Measurements from ENCODE around the gene SLC9A8.

SLC9A8 gene

DNA sequence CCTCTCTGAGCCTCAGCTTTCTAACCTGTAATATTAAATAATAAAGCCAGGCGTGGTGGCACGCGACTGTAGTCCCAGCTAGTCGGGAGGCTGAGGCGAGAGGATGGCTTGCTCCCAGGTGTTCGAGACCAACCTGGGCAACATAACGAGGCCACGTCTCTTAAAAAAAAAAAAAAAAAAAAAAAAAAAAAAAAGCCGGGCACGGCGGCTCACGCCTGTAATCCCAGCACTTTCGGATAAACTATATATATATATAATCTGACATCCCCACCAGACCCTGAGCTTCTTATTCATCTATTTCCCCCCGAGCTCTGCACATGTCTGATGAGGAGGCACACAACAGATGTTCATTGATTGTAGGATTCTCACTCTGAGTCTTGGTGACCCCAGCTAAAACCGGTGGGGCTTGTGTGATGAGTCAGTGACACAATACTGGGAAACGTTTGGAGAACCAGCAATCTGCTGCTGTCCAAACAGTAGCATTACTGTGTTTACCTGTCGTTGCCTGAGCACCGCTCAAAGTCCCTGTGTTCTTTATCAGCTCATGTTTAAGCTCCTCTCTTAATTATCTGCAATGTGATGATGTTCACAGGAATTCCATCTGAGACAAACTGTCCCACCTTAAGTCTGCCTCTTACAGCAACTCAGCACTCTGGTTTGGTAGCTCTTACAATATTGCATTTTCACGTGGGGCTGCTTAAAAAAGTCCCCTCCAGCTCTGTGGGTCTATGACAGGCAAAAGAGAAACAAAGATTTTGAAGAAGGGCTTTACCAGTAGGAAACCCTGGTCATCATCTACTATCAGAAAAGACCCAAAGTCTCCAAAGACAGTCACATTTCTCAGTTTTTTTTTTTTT lies 103.7 kb downstream of the SLC9A8 start:
- H3K27me3 ChIP-seq (ENCODE audit: insufficient read depth, low read depth), result no peaks in the 10 kb centered on the region
- H3K4me2 ChIP-seq, result peak overlapping the region; percentile 97
- peak overlapping the region; percentile 90 for H2AFZ ChIP-seq (ENCODE audit: low read depth)
- H3K4me1 ChIP-seq (ENCODE audit: low read depth, poor library complexity, severe bottlenecking), result peaks cover 31% of the 10 kb centered on the region
- H3K79me2 ChIP-seq (ENCODE audit: insufficient read depth, low read depth), result peaks cover 41% of the 10 kb centered on the region
- no peak overlapping the region for H3K4me3 ChIP-seq (IDR thresholded peaks at IDR 0.05; ENCODE audit: insufficient read depth, low read depth, low read length)
- H4K20me1 ChIP-seq (ENCODE audit: insufficient read depth), result no peaks in the 10 kb centered on the region; the same call in 1 of the 2 replicates
- peak overlapping the region; percentile 96 for H3K27ac ChIP-seq
- peak overlapping the region; percentile 92 for H3K9ac ChIP-seq
- TF ChIP-seq, protein P1, sequence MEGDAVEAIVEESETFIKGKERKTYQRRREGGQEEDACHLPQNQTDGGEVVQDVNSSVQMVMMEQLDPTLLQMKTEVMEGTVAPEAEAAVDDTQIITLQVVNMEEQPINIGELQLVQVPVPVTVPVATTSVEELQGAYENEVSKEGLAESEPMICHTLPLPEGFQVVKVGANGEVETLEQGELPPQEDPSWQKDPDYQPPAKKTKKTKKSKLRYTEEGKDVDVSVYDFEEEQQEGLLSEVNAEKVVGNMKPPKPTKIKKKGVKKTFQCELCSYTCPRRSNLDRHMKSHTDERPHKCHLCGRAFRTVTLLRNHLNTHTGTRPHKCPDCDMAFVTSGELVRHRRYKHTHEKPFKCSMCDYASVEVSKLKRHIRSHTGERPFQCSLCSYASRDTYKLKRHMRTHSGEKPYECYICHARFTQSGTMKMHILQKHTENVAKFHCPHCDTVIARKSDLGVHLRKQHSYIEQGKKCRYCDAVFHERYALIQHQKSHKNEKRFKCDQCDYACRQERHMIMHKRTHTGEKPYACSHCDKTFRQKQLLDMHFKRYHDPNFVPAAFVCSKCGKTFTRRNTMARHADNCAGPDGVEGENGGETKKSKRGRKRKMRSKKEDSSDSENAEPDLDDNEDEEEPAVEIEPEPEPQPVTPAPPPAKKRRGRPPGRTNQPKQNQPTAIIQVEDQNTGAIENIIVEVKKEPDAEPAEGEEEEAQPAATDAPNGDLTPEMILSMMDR (conservative IDR thresholded peaks at IDR 0.05; ENCODE audit: low read depth, low read length), result no peak
- H3K36me3 ChIP-seq (ENCODE audit: insufficient read depth), result no peaks in the 10 kb centered on the region

DNA sequence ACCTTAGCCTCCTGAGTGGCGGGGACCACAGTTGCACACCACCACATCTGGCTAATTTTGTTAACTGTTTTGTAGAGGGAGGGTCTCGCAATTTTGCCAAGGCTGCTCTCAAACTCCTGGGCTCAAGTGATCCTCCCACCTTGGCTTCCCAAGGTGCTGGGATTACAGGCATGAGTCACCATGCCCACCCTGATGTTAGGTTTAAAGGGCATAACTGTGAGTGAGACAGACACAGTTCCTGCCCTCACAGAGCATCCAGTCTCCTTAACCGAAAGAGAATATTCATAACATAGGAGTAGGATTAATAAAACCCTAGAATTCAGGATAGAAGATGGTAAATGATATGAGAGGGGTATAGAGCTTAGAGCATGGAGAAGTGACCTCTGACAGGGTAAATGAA lies 105.8 kb downstream of the SLC9A8 start:
- H3K79me2 ChIP-seq (ENCODE audit: insufficient read depth, low read depth), result peaks cover 20% of the 10 kb centered on the region
- H3K27me3 ChIP-seq (ENCODE audit: insufficient read depth, low read depth), result no peaks in the 10 kb centered on the region
- H2AFZ ChIP-seq (ENCODE audit: low read depth), result no peak overlapping the region
- no peak overlapping the region for H3K4me2 ChIP-seq
- TF ChIP-seq, protein P1 (conservative IDR thresholded peaks at IDR 0.05; ENCODE audit: low read depth, low read length), result no peak
- H3K9ac ChIP-seq, result no peak overlapping the region
- no peaks in the 10 kb centered on the region for H4K20me1 ChIP-seq (ENCODE audit: insufficient read depth)
- no peak overlapping the region for H3K27ac ChIP-seq
- no peaks in the 10 kb centered on the region for H3K36me3 ChIP-seq (ENCODE audit: insufficient read depth)
- H3K4me3 ChIP-seq (IDR thresholded peaks at IDR 0.05; ENCODE audit: insufficient read depth, low read depth, low read length), result no peak overlapping the region
- peaks cover 27% of the 10 kb centered on the region for H3K4me1 ChIP-seq (ENCODE audit: low read depth, poor library complexity, severe bottlenecking)

DNA sequence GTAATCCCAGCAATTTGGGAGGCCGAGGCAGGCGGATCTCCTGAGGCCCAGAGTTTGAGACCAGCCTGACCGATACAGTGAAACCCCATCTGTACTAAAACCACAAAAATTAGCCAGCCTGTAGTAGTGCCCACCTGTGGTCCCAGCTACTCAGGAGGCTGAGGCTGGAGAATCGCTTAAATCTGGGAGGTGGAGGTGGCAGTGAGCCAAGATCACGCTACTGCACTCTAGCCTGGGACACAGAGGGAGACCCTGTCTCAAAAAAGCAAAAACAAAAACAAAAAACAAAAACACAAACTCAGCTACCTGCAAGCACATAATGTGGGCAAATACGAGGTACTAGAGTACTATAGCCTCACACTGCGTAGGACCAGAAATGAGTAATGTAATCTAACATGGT lies 106.4 kb downstream of the SLC9A8 start:
- H3K79me2 ChIP-seq (ENCODE audit: insufficient read depth, low read depth), result peaks cover 15% of the 10 kb centered on the region
- TF ChIP-seq, protein P1 (conservative IDR thresholded peaks at IDR 0.05; ENCODE audit: low read depth, low read length), result no peak
- no peak overlapping the region for H3K4me2 ChIP-seq
- no peaks in the 10 kb centered on the region for H4K20me1 ChIP-seq (ENCODE audit: insufficient read depth)
- H3K4me1 ChIP-seq (ENCODE audit: low read depth, poor library complexity, severe bottlenecking), result peaks cover 22% of the 10 kb centered on the region
- no peak overlapping the region for H3K4me3 ChIP-seq (IDR thresholded peaks at IDR 0.05; ENCODE audit: insufficient read depth, low read depth, low read length)
- no peaks in the 10 kb centered on the region for H3K27me3 ChIP-seq (ENCODE audit: insufficient read depth, low read depth)
- H2AFZ ChIP-seq (ENCODE audit: low read depth), result no peak overlapping the region
- H3K27ac ChIP-seq, result no peak overlapping the region
- H3K9ac ChIP-seq, result no peak overlapping the region
- H3K36me3 ChIP-seq (ENCODE audit: insufficient read depth), result no peaks in the 10 kb centered on the region

DNA sequence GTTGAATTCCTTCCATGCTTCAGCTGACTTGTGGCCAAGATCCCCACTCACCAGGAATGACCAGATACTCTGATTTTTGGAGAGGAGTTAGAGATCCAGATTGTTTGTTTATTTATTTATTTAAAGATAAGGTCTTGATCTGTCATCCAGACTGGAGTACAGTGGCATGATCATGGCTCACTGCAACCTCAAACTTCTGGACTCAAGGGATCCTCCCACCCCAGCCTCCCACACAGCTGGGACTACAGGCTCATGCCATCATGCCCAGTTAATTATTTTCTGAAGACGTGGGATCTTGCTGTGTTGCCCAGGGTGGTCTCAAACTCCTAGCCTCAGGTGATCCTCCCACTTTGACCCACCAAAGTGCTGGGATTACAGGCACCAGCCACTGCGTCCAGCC lies 106.8 kb downstream of the SLC9A8 start:
- H2AFZ ChIP-seq (ENCODE audit: low read depth), result no peak overlapping the region
- TF ChIP-seq, protein P1 (conservative IDR thresholded peaks at IDR 0.05; ENCODE audit: low read depth, low read length), result no peak
- H3K4me1 ChIP-seq (ENCODE audit: low read depth, poor library complexity, severe bottlenecking), result peaks cover 18% of the 10 kb centered on the region
- peaks cover 10% of the 10 kb centered on the region for H3K79me2 ChIP-seq (ENCODE audit: insufficient read depth, low read depth)
- no peak overlapping the region for H3K9ac ChIP-seq
- H3K4me3 ChIP-seq (IDR thresholded peaks at IDR 0.05; ENCODE audit: insufficient read depth, low read depth, low read length), result no peak overlapping the region
- H3K27me3 ChIP-seq (ENCODE audit: insufficient read depth, low read depth), result no peaks in the 10 kb centered on the region
- H4K20me1 ChIP-seq (ENCODE audit: insufficient read depth), result no peaks in the 10 kb centered on the region
- no peak overlapping the region for H3K27ac ChIP-seq
- no peak overlapping the region for H3K4me2 ChIP-seq
- H3K36me3 ChIP-seq (ENCODE audit: insufficient read depth), result no peaks in the 10 kb centered on the region
